ENCODE measurements around the gene PARP12. TPM values are rescaled to one million over a fixed set of nuclear protein-coding genes. Genes with fewer than 3 reads are reported as not detected.
A peak's percentile ranks its signal among the peaks of the same experiment; 100 is the strongest.

The PARP12 gene
- total RNA-seq, 1 experiment from 2014 or later: 19.6 TPM

- DNase-seq (ENCODE audit: low spot score): peak; percentile 62
These were observed 27.1 kb downstream of the PARP12 start for GRCh38 chr7:140035400-140036223.

GRCh38 chr7:140034421-140034820 lies 28.3 kb downstream of the PARP12 start:
- DNase-seq (ENCODE audit: low spot score): no peak

GRCh38 chr7:140033779-140034363 lies 28.9 kb downstream of the PARP12 start:
- DNase-seq (ENCODE audit: low spot score): no peak

- peak; percentile 76 for DNase-seq (ENCODE audit: low spot score)
These were observed 29.7 kb downstream of the PARP12 start for GRCh38 chr7:140033036-140033435.

- DNase-seq (ENCODE audit: low spot score): no peak
These were observed 31.4 kb downstream of the PARP12 start for GRCh38 chr7:140031364-140031763.

- DNase-seq (ENCODE audit: low spot score): no peak
These were observed 33.7 kb downstream of the PARP12 start for GRCh38 chr7:140029072-140029471.

- no peak for DNase-seq (ENCODE audit: low spot score)
These were observed 34.4 kb downstream of the PARP12 start for GRCh38 chr7:140028311-140028710.

- DNase-seq (ENCODE audit: low spot score): no peak
These were observed 34.9 kb downstream of the PARP12 start for GRCh38 chr7:140027858-140028257.

GRCh38 chr7:140026935-140027334 lies 35.8 kb downstream of the PARP12 start:
- DNase-seq (ENCODE audit: low spot score): no peak

- no peak for DNase-seq (ENCODE audit: low spot score)
These were observed 36.8 kb downstream of the PARP12 start for GRCh38 chr7:140025814-140026433.

- no peak for DNase-seq (ENCODE audit: low spot score)
These were observed 37.5 kb downstream of the PARP12 start for GRCh38 chr7:140025241-140025640.

GRCh38 chr7:140024585-140024984 lies 38.2 kb downstream of the PARP12 start:
- DNase-seq (ENCODE audit: low spot score): no peak

- DNase-seq (ENCODE audit: low spot score): no peak
These were observed 39.0 kb downstream of the PARP12 start for GRCh38 chr7:140023728-140024127.

GRCh38 chr7:140022582-140023211 lies 40.1 kb downstream of the PARP12 start:
- DNase-seq (ENCODE audit: low spot score): no peak

GRCh38 chr7:140021603-140022002 lies 41.1 kb downstream of the PARP12 start:
- no peak for DNase-seq (ENCODE audit: low spot score)

GRCh38 chr7:140019606-140020005 lies 43.1 kb downstream of the PARP12 start:
- DNase-seq (ENCODE audit: low spot score): no peak

GRCh38 chr7:140019172-140019571 lies 43.6 kb downstream of the PARP12 start:
- no peak for DNase-seq (ENCODE audit: low spot score)

GRCh38 chr7:140018125-140019043 lies 44.4 kb downstream of the PARP12 start:
- DNase-seq (ENCODE audit: low spot score): no peak

- no peak for DNase-seq (ENCODE audit: low spot score)
These were observed 45.2 kb downstream of the PARP12 start for GRCh38 chr7:140017543-140017942.

GRCh38 chr7:140017034-140017433 lies 45.7 kb downstream of the PARP12 start:
- no peak for DNase-seq (ENCODE audit: low spot score)

GRCh38 chr7:140016540-140016939 lies 46.2 kb downstream of the PARP12 start:
- DNase-seq (ENCODE audit: low spot score): no peak
